ENCODE data around the gene MRPL20.

- TF ChIP-seq CTCF (IDR thresholded peaks at IDR 0.05; ENCODE audit: extremely low read depth in 1 of 2, insufficient read depth in 1 of 2, low read depth in 1 of 2, low read length in 2 of 2) (no peak), MYC (IDR thresholded peaks at IDR 0.05; ENCODE audit: low read depth, low read length) (no peak), POLR2AphosphoS5 (IDR thresholded peaks at IDR 0.05; ENCODE audit: insufficient read depth, low read depth, low read length) (no peak), EZH2 (IDR thresholded peaks at IDR 0.05; ENCODE audit: borderline replicate concordance, low read depth, low read length, severe bottlenecking) (no peak), MAX (IDR thresholded peaks at IDR 0.05; ENCODE audit: insufficient read depth, insufficient read length) (no peak), POLR2A (IDR thresholded peaks at IDR 0.05; ENCODE audit: low read depth, low read length) (no peak), JUN (IDR thresholded peaks at IDR 0.05; ENCODE audit: borderline replicate concordance, insufficient read depth, insufficient read length, low read depth) (no peak), GATA2 (IDR thresholded peaks at IDR 0.05; ENCODE audit: insufficient read depth, insufficient read length, low read depth, low read length) (no peak)
These were observed 832 bp downstream of the MRPL20 start for GRCh38 chr1:1406101-1406820.
